HepG2 (cell line): Measurements from ENCODE around the gene SLC5A10. TPM values are rescaled to one million over a fixed set of nuclear protein-coding genes. Genes with fewer than 3 reads are reported as not detected.

Experiments
- ETV6 ChIP-seq: sonication (generic); formaldehyde crosslinking; conservative IDR thresholded peaks from 2 replicates; pipeline ENCODE4 v1.4.0; 2020; ENCODE audit warnings: missing genetic modification reagents
- HMGA1 ChIP-seq: sonication (generic); formaldehyde crosslinking; conservative IDR thresholded peaks from 2 replicates; pipeline ENCODE4 v1.4.0; 2020; ENCODE audit warnings: missing genetic modification reagents
- NFE2L2 ChIP-seq: fragments of 150-350 bp; IDR thresholded peaks from 2 replicates; pipeline ENCODE4 v1.6.1; 2014; ENCODE audit warnings: low read length
- PRPF4 ChIP-seq: fragments of 200-400 bp; formaldehyde crosslinking; IDR thresholded peaks from 2 replicates; pipeline ENCODE4 v1.6.1; 2016; ENCODE audit warnings: low read length, low read depth; ENCODE audit not compliant: poor library complexity, severe bottlenecking
- RFXAP ChIP-seq: sonication (generic); formaldehyde crosslinking; IDR thresholded peaks from 2 replicates; pipeline ENCODE4 v1.4.0; 2020; ENCODE audit warnings: missing genetic modification reagents, borderline replicate concordance
- ZNF7 ChIP-seq: IDR thresholded peaks from 2 replicates; pipeline ENCODE4 v1.6.1; 2016; ENCODE audit warnings: missing biosample characterization, missing genetic modification reagents
- ZNF737 ChIP-seq: sonication (generic); formaldehyde crosslinking; IDR thresholded peaks from 2 replicates; pipeline ENCODE4 v1.5.0; 2020; ENCODE audit warnings: missing genetic modification reagents, mild to moderate bottlenecking, borderline replicate concordance
- polyA plus RNA-seq, 8 experiments: library from polyadenylated mRNA; depleted of rRNA in 3 of 8; stranded (reverse) in 7 of 8; unstranded in 1 of 8; fragments of >200 nt; fragmentation: Illumina TruSeq in 4 of 8; extraction: Trizol in 4 of 8; gene quantifications; 2 replicates each; pipeline versions ENCODE4 v1.2.1 to v1.2.3, GENCODE V29; 2011 to 2016; ENCODE audit warnings: low read depth in 4 of 8, missing spikeins in 1 of 8, mixed read lengths in 1 of 8; ENCODE audit not compliant: insufficient read depth in 1 of 8
- total RNA-seq, 5 experiments: library from RNA; depleted of rRNA; stranded (reverse); fragments of >200 nt; fragmentation: Illumina TruSeq; extraction: Trizol; gene quantifications; 2 replicates each; pipeline ENCODE4 v1.2.3, GENCODE V29; 2016; ENCODE audit warnings: low read depth in 1 of 5
- TF ChIP-seq, protein P1 (sequence below): sonication (generic); formaldehyde crosslinking; IDR thresholded peaks from 2 replicates; pipeline ENCODE4 v1.4.0; 2020; ENCODE audit warnings: mild to moderate bottlenecking, missing genetic modification reagents, borderline replicate concordance
- TF ChIP-seq, protein P2 (sequence below), 2 experiments: fragments of 450-650 bp in 1 of 2; sonication (generic) in 1 of 2; formaldehyde crosslinking in 1 of 2; IDR thresholded peaks; 2 replicates each; pipeline versions ENCODE4 v1.6.1 to v1.8.0; 2016 to 2022; ENCODE audit warnings: antibody characterized with exemption in 1 of 2, mild to moderate bottlenecking in 1 of 2, missing genetic modification reagents in 1 of 2
- TF ChIP-seq, protein P3 (sequence below): sonication (generic); formaldehyde crosslinking; IDR thresholded peaks from 2 replicates; pipeline ENCODE4 v1.4.0; 2020; ENCODE audit warnings: missing genetic modification reagents
- TF ChIP-seq, protein P4 (sequence below): IDR thresholded peaks from 2 replicates; pipeline ENCODE4 v1.6.1; 2016; ENCODE audit warnings: mild to moderate bottlenecking, missing biosample characterization, missing genetic modification reagents
- TF ChIP-seq, protein P5 (sequence below): IDR thresholded peaks from 2 replicates; pipeline ENCODE4 v1.6.1; 2012; ENCODE audit warnings: low read length, improper control_type of control experiment

The SLC5A10 gene
- total and polyA plus RNA-seq, 2 of the 13 experiments (the other 11 are each of a cell fraction or from before 2014, with no cell fraction given), result 0.05 TPM; not detected in 1

DNA sequence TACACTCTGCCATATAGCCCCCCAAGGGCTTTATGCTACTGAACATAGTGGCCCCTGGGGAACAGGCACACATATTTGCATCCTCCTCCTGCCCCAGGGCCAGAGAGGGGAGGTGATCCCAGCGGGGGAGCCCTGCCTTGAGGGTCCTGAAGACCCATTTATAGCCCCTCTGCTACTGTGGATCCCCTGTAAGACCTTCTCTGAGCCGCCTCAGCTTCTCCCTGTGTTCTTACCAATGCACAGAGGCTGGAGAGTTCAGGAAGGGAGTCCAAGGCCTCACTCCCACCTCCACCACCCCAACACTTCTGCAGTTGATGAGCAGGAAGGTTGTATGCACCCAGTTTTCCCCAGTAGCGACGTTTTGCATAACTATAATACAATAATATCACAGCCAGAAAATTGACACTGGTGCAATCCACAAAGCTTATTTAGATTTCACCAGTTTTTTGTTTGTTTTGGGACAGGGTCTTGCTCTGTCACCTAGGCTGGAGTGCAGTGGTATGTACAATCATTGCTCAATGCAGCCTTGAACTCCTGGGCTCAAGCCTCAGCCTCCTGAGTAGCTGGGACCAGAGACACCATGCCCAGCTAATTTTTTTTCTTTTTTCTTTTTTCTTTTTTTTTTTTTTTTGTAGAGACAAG lies 53.9 kb downstream of the SLC5A10 start (continued):
- TF ChIP-seq, protein P1, sequence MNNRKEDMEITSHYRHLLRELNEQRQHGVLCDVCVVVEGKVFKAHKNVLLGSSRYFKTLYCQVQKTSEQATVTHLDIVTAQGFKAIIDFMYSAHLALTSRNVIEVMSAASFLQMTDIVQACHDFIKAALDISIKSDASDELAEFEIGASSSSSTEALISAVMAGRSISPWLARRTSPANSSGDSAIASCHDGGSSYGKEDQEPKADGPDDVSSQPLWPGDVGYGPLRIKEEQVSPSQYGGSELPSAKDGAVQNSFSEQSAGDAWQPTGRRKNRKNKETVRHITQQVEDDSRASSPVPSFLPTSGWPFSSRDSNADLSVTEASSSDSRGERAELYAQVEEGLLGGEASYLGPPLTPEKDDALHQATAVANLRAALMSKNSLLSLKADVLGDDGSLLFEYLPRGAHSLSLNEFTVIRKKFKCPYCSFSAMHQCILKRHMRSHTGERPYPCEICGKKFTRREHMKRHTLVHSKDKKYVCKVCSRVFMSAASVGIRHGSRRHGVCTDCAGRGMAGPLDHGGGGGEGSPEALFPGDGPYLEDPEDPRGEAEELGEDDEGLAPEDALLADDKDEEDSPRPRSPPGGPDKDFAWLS (CRISPR knock-in tag), result no peak
- TF ChIP-seq ETV6, result no peak
- no peak for TF ChIP-seq ZNF737 (CRISPR knock-in tag)
- TF ChIP-seq ZNF7 (CRISPR knock-in tag), result no peak
- TF ChIP-seq NFE2L2, result no peak
- TF ChIP-seq HMGA1 (CRISPR knock-in tag), result no peak
- peak; percentile 71; the same call in 1 of the 2 replicates for TF ChIP-seq RFXAP
- TF ChIP-seq, protein P2, sequence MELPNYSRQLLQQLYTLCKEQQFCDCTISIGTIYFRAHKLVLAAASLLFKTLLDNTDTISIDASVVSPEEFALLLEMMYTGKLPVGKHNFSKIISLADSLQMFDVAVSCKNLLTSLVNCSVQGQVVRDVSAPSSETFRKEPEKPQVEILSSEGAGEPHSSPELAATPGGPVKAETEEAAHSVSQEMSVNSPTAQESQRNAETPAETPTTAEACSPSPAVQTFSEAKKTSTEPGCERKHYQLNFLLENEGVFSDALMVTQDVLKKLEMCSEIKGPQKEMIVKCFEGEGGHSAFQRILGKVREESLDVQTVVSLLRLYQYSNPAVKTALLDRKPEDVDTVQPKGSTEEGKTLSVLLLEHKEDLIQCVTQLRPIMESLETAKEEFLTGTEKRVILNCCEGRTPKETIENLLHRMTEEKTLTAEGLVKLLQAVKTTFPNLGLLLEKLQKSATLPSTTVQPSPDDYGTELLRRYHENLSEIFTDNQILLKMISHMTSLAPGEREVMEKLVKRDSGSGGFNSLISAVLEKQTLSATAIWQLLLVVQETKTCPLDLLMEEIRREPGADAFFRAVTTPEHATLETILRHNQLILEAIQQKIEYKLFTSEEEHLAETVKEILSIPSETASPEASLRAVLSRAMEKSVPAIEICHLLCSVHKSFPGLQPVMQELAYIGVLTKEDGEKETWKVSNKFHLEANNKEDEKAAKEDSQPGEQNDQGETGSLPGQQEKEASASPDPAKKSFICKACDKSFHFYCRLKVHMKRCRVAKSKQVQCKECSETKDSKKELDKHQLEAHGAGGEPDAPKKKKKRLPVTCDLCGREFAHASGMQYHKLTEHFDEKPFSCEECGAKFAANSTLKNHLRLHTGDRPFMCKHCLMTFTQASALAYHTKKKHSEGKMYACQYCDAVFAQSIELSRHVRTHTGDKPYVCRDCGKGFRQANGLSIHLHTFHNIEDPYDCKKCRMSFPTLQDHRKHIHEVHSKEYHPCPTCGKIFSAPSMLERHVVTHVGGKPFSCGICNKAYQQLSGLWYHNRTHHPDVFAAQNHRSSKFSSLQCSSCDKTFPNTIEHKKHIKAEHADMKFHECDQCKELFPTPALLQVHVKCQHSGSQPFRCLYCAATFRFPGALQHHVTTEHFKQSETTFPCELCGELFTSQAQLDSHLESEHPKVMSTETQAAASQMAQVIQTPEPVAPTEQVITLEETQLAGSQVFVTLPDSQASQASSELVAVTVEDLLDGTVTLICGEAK (IDR thresholded peaks at IDR 0.05), result no peak
- TF ChIP-seq, protein P2 (CRISPR knock-in tag; IDR thresholded peaks at IDR 0.05), result no peak; the same call in 1 of the 2 replicates
- TF ChIP-seq PRPF4, result no peak
- TF ChIP-seq, protein P3, sequence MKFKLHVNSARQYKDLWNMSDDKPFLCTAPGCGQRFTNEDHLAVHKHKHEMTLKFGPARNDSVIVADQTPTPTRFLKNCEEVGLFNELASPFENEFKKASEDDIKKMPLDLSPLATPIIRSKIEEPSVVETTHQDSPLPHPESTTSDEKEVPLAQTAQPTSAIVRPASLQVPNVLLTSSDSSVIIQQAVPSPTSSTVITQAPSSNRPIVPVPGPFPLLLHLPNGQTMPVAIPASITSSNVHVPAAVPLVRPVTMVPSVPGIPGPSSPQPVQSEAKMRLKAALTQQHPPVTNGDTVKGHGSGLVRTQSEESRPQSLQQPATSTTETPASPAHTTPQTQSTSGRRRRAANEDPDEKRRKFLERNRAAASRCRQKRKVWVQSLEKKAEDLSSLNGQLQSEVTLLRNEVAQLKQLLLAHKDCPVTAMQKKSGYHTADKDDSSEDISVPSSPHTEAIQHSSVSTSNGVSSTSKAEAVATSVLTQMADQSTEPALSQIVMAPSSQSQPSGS (CRISPR knock-in tag), result peak; percentile 68; the same call in 1 of the 2 replicates
- TF ChIP-seq, protein P4, sequence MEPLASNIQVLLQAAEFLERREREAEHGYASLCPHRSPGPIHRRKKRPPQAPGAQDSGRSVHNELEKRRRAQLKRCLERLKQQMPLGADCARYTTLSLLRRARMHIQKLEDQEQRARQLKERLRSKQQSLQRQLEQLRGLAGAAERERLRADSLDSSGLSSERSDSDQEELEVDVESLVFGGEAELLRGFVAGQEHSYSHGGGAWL (CRISPR knock-in tag), result no peak
- TF ChIP-seq, protein P5, sequence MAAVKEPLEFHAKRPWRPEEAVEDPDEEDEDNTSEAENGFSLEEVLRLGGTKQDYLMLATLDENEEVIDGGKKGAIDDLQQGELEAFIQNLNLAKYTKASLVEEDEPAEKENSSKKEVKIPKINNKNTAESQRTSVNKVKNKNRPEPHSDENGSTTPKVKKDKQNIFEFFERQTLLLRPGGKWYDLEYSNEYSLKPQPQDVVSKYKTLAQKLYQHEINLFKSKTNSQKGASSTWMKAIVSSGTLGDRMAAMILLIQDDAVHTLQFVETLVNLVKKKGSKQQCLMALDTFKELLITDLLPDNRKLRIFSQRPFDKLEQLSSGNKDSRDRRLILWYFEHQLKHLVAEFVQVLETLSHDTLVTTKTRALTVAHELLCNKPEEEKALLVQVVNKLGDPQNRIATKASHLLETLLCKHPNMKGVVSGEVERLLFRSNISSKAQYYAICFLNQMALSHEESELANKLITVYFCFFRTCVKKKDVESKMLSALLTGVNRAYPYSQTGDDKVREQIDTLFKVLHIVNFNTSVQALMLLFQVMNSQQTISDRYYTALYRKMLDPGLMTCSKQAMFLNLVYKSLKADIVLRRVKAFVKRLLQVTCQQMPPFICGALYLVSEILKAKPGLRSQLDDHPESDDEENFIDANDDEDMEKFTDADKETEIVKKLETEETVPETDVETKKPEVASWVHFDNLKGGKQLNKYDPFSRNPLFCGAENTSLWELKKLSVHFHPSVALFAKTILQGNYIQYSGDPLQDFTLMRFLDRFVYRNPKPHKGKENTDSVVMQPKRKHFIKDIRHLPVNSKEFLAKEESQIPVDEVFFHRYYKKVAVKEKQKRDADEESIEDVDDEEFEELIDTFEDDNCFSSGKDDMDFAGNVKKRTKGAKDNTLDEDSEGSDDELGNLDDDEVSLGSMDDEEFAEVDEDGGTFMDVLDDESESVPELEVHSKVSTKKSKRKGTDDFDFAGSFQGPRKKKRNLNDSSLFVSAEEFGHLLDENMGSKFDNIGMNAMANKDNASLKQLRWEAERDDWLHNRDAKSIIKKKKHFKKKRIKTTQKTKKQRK, result no peak
